Naive B cell (primary cell): Measurements from ENCODE around the gene MYL3. TPM values are rescaled to one million over a fixed set of nuclear protein-coding genes. Genes with fewer than 3 reads are reported as not detected.

Experiments used
- ATAC-seq, 2 donors: fragments of 150-1000 bp; cut with Tn5 transposase; 2 replicates each; pipeline ENCODE4 v1.10.0; 2021; ENCODE audit warnings: low read depth in 2 of 2, mild to moderate bottlenecking in 2 of 2, moderate library complexity in 2 of 2
- DNase-seq: peaks from one replicate; pipeline ENCODE4 v3.0.0; 2022
- H3K27ac Mint-ChIP-seq, 6 donors: one replicate each; pipeline ENCODE4 v1.8.0; 2020 to 2022; ENCODE audit warnings: mild to moderate bottlenecking in 6 of 6, mixed read lengths in 6 of 6, moderate library complexity in 5 of 6, inconsistent platforms in 2 of 6
- H3K27me3 Mint-ChIP-seq, 3 donors: one replicate each; pipeline ENCODE4 v1.8.0; 2021 to 2022; ENCODE audit warnings: mixed read lengths in 3 of 3, mild to moderate bottlenecking in 1 of 3
- H3K36me3 Mint-ChIP-seq, 2 donors: one replicate each; pipeline ENCODE4 v1.8.0; 2020 to 2022; ENCODE audit warnings: mixed read lengths in 2 of 2, inconsistent platforms in 1 of 2, mild to moderate bottlenecking in 1 of 2
- H3K4me1 Mint-ChIP-seq, 3 donors: one replicate each; pipeline ENCODE4 v1.8.0; 2020 to 2022; ENCODE audit warnings: mixed read lengths in 3 of 3, inconsistent platforms in 1 of 3, mild to moderate bottlenecking in 1 of 3, moderate library complexity in 1 of 3
- H3K4me3 Mint-ChIP-seq, 8 donors: one replicate each; pipeline ENCODE4 v1.8.0; 2020 to 2022; ENCODE audit warnings: mild to moderate bottlenecking in 8 of 8, mixed read lengths in 8 of 8, moderate library complexity in 8 of 8, inconsistent platforms in 2 of 8
- H3K9me3 Mint-ChIP-seq, 7 donors: one replicate each; pipeline ENCODE4 v1.8.0; 2020 to 2022; ENCODE audit warnings: mixed read lengths in 7 of 7, mild to moderate bottlenecking in 5 of 7, inconsistent platforms in 2 of 7, moderate library complexity in 1 of 7
- polyA plus RNA-seq, 6 donors: library from polyadenylated mRNA; unstranded; fragments of 300-500 nt; fragmentation: Illumina TruSeq; gene quantifications; one replicate each; pipeline ENCODE4 v1.2.3, GENCODE V29; 2021; ENCODE audit warnings: low read depth in 6 of 6

MYL3 gene
- polyA plus RNA-seq, 6 donors from 2014 or later, result not detected

DNA sequence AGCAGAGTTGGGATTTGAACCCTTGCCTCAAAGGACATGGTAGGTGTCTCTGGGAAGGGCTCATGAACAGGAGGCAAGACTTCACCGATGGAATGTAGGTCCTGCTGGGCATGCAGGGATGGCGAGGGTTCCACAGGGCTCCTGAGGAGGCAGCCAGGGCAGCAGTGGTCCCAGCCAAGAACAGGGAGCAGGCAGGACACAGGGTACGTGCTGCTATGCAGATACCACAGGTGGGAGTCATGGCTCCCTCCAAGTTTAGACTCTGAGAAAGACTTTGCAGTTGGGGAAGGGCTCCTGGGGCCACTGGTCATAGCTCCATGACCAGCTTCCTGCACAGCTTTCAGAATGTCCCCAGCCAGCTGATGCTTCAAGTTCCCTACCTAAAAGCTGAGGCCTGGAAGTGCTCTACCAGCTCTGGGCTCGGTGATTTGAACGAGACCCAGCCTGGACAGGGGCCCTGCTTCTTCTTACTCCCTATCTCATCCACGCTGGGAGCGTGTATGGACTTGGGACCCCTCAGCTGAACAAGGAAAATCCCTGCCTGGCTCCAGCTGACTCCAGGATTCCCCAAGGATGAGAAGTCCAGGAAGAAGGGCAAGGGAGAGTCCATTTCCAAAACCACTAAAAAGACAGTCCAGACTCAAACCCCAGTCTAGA is 747 bp downstream of the MYL3 start:
- ATAC-seq (no peak), DNase-seq (no peak)
- peaks cover 5 to 12% (median 10%) of the 10 kb centered on the region in 3 donors for H3K27me3 Mint-ChIP-seq
- peak overlapping the region in 1 of 6 donors; percentile 18 for H3K27ac Mint-ChIP-seq
- peaks cover 0 to 4% (median 0%) of the 10 kb centered on the region in 3 donors for H3K4me1 Mint-ChIP-seq
- H3K36me3 Mint-ChIP-seq, result no peaks in the 10 kb centered on the region
- H3K9me3 Mint-ChIP-seq, result no peaks in the 10 kb centered on the region
- no peak overlapping the region for H3K4me3 Mint-ChIP-seq

- Mint-ChIP-seq H3K4me3 (no peak overlapping the region), H3K27me3 (peaks cover 3 to 19% (median 17%) of the 10 kb centered on the region in 3 donors), H3K9me3 (no peaks in the 10 kb centered on the region), H3K27ac (no peak overlapping the region), H3K36me3 (no peaks in the 10 kb centered on the region), H3K4me1 (peaks cover 0 to 4% (median 0%) of the 10 kb centered on the region in 3 donors)
- ATAC-seq (no peak), DNase-seq (no peak)
Measured at GRCh38 chr3:46861605-46862368, 1.5 kb downstream of the MYL3 start.

DNA sequence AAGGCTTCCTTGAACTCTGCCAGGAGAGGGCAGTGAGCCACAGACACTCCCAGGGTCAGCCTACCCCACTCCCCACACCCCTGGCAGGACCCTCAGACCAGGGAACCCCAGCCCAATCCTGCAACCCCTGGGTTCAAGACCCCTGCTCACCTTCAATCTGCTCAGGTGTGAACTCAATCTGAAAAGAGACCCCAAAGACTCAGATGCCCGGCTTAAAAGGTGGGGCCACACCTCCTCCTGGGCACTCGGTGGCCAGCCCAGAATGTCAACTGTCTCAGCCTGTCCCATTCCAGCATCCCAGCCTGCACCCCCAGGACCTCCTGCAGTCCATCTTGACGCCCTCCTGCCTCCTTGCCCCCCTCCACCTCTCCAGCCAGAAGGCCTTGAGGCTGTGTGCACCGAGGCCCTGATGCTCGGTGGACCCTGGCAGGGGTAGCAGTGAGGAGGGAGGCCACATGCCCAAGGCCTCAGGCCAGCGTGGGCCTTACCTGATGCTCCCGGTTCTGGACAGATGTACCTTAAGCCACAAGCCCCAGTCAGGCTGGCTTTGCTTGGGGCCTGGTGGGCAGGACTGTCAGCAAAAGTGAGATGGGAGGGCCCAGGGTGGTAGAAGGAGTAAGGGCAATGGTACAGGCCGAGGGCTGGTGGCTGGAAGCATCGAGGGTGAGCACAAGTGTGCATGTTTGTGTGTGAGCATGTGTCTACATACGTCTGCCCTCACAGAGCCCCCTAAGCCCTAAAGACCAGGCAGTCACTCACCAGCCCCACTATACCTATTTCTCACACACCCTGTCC is 2.2 kb downstream of the MYL3 start:
- ATAC-seq, result no peak
- peaks cover 0 to 4% (median 0%) of the 10 kb centered on the region in 3 donors for H3K4me1 Mint-ChIP-seq
- no peak for DNase-seq

GRCh38 chr3:46860017-46860809 is 3.0 kb downstream of the MYL3 start:
- Mint-ChIP-seq H3K9me3 (no peaks in the 10 kb centered on the region), H3K27me3 (peaks cover 0 to 26% (median 24%) of the 10 kb centered on the region in 3 donors), H3K4me3 (no peak overlapping the region), H3K27ac (no peak overlapping the region), H3K36me3 (no peaks in the 10 kb centered on the region), H3K4me1 (peaks cover 0 to 4% (median 0%) of the 10 kb centered on the region in 3 donors)
- peak in 1 of 2 donors; percentile 30 for ATAC-seq
- no peak for DNase-seq

More for the DNA sequence above, 2.2 kb downstream of the MYL3 start:
- no peaks in the 10 kb centered on the region for H3K9me3 Mint-ChIP-seq
- peak overlapping the region in 1 of 6 donors; percentile 43 for H3K27ac Mint-ChIP-seq
- no peaks in the 10 kb centered on the region for H3K36me3 Mint-ChIP-seq
- peaks cover 0 to 26% (median 24%) of the 10 kb centered on the region in 3 donors for H3K27me3 Mint-ChIP-seq
- no peak overlapping the region for H3K4me3 Mint-ChIP-seq

- ATAC-seq (no peak), DNase-seq (no peak)
- Mint-ChIP-seq H3K36me3 (no peaks in the 10 kb centered on the region), H3K9me3 (no peaks in the 10 kb centered on the region), H3K27me3 (peaks cover 0 to 26% (median 24%) of the 10 kb centered on the region in 3 donors), H3K4me3 (no peak overlapping the region), H3K27ac (no peak overlapping the region), H3K4me1 (peaks cover 0 to 4% (median 0%) of the 10 kb centered on the region in 3 donors)
Measured at GRCh38 chr3:46859001-46859710, 4.1 kb downstream of the MYL3 start.

DNA sequence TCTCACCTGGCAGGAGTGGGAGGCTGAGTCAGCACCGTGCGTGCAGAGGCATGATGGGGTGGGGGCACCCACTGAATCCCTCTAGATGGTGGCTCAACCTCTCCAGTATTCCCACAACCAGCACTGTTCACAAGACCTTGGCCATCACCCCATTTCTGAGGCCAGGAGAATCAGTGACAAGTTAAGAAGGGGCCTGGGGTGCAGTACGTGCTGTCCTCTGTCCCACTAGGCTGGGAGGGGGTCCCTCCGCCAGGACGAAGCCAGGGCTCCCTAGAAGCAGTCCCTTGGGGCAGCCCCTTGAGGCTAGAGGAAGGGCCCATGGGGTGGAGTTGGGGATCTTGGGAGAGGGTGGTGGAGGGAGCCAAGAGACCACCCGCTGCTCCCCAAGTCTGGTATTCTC is 4.8 kb downstream of the MYL3 start:
- no peaks in the 10 kb centered on the region for H3K36me3 Mint-ChIP-seq
- no peaks in the 10 kb centered on the region for H3K9me3 Mint-ChIP-seq
- no peak for DNase-seq
- no peak overlapping the region for H3K4me3 Mint-ChIP-seq
- H3K27ac Mint-ChIP-seq, result no peak overlapping the region
- peaks cover 0 to 26% (median 24%) of the 10 kb centered on the region in 3 donors for H3K27me3 Mint-ChIP-seq
- ATAC-seq, result no peak
- H3K4me1 Mint-ChIP-seq, result peaks cover 0 to 4% (median 0%) of the 10 kb centered on the region in 3 donors

GRCh38 chr3:46857485-46858341 is 5.5 kb downstream of the MYL3 start:
- Mint-ChIP-seq H3K9me3 (no peaks in the 10 kb centered on the region), H3K36me3 (no peaks in the 10 kb centered on the region), H3K4me1 (peaks cover 0 to 4% (median 0%) of the 10 kb centered on the region in 3 donors), H3K27ac (no peak overlapping the region), H3K4me3 (peak overlapping the region in 1 of 8 donors; percentile 42), H3K27me3 (peaks cover 0 to 26% (median 24%) of the 10 kb centered on the region in 3 donors)
- DNase-seq (no peak), ATAC-seq (no peak)

GRCh38 chr3:46856576-46857471 is 6.4 kb downstream of the MYL3 start:
- no peak for ATAC-seq
- Mint-ChIP-seq H3K27ac (no peak overlapping the region), H3K4me1 (peaks cover 0 to 4% (median 0%) of the 10 kb centered on the region in 3 donors), H3K4me3 (no peak overlapping the region), H3K27me3 (peaks cover 0 to 26% (median 24%) of the 10 kb centered on the region in 3 donors), H3K9me3 (no peaks in the 10 kb centered on the region), H3K36me3 (no peaks in the 10 kb centered on the region)
- DNase-seq, result no peak

DNA sequence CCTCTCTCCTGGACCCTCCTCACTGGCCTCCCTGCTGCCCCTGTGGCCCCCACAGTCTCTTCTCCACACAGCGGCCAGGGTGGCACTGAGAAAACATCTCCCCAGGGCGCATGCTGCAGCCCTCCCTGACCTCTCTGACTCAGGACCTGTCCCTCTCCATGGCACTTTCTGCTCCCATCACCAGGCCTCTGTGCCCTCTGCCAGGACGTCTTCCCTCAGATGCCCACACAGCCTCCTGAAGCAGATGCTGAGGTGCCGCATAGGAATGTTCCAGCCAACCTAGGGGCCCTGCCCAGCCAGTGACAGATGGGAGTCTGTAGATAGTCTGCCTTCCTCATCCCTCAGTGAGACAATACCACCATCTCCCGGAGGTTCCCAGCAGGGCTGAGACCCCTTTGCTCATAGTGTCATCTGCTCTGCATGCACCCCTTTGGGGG is 8.7 kb downstream of the MYL3 start:
- peak overlapping the region in 1 of 8 donors; percentile 33 for H3K4me3 Mint-ChIP-seq
- H3K9me3 Mint-ChIP-seq, result no peaks in the 10 kb centered on the region

DNA sequence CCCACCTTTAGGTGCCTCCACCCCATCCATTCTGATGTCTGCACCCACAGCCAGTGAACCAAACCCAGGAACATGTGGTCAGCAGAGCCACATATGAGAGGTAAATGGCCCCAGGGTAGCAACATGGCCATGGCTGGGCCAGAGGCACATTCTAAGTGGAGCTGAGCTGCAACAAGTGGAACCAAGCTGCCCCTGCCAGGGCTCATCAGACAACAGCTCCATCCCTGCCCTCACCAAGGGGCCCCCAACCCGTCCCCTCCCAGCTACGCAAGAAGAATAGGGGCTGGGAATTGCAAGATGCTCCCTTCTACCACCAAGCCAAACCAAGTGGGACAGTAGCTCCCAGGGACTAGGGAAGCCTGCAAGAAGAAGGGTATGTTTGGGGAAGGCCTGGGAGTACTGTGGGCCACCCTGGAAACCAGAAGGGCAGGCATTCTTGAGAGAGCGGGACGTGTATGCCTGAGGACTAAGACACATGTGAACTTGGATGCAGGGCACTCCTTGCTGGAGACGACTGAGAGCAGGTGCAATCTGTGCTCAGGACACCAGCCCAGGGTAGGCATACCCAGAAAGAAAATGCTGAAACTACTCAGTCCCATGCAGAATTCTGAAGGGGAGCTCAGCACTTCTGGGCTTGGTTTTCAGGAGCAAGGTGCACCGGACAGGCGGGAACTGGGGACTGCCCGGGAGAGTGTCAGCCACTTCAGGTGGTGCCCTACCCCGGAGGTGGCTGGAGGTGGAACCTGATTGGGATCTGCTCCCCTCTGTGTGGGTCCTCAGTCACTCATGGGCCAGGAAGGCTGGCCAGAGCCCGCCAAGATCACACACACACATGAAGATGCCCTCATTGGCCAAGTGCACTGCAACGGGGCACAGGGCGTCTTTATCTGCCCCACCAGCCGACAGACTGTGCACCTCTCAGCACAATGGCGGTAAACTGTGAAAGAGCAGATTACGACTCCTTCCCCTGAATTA is 9.5 kb downstream of the MYL3 start:
- Mint-ChIP-seq H3K4me1 (peaks cover 0 to 4% (median 0%) of the 10 kb centered on the region in 3 donors), H3K27ac (peak overlapping the region in 1 of 6 donors; percentile 60), H3K27me3 (peaks cover 0 to 25% (median 24%) of the 10 kb centered on the region in 3 donors), H3K4me3 (no peak overlapping the region), H3K36me3 (no peaks in the 10 kb centered on the region), H3K9me3 (no peaks in the 10 kb centered on the region)
- ATAC-seq (no peak), DNase-seq (no peak)

More for the DNA sequence above, 8.7 kb downstream of the MYL3 start:
- Mint-ChIP-seq H3K27ac (peak overlapping the region in 1 of 6 donors; percentile 22), H3K4me1 (peaks cover 0 to 4% (median 0%) of the 10 kb centered on the region in 3 donors), H3K27me3 (peaks cover 0 to 26% (median 24%) of the 10 kb centered on the region in 3 donors), H3K36me3 (no peaks in the 10 kb centered on the region)
- no peak for DNase-seq
- ATAC-seq, result no peak
